ENCODE results near the gene THBS4. TPM values are rescaled to one million over a fixed set of nuclear protein-coding genes. Genes with fewer than 3 reads are reported as not detected.

Gene THBS4
- total and polyA plus RNA-seq, 4 donors, result 0.08 to 0.28 (median 0.20) TPM

GRCh38 chr5:80057921-80058320 lies 22.8 kb downstream of the THBS4 start:
- H3K36me3 ChIP-seq (ENCODE audit: control insufficient read depth in 4 of 4, insufficient read depth in 3 of 4, low read depth in 1 of 4, low read length in 3 of 4), result no peaks in the 10 kb centered on the region
- H3K27ac ChIP-seq (ENCODE audit: low read depth in 1 of 2, low read length in 2 of 2), result no peak overlapping the region
- WGBS, result 92% methylated on average over 2 of the region's 2 CpGs
- H3K27me3 ChIP-seq (ENCODE audit: control insufficient read depth in 4 of 4, insufficient read depth in 4 of 4, low read length in 3 of 4), result no peaks in the 10 kb centered on the region
- H3K9ac ChIP-seq (ENCODE audit: low read depth in 1 of 2, low read length in 2 of 2), result no peak overlapping the region
- H3K4me3 ChIP-seq (ENCODE audit: low read depth in 1 of 3, low read length in 3 of 3), result no peak overlapping the region
- no peak for TF ChIP-seq RXRA (IDR thresholded peaks at IDR 0.05)
- no peak for TF ChIP-seq GABPA (IDR thresholded peaks at IDR 0.05 in 1 of 2, conservative IDR thresholded peaks at IDR 0.05 in 1 of 2)
- TF ChIP-seq HNF4A (conservative IDR thresholded peaks at IDR 0.05), result no peak
- TF ChIP-seq, protein P1, sequence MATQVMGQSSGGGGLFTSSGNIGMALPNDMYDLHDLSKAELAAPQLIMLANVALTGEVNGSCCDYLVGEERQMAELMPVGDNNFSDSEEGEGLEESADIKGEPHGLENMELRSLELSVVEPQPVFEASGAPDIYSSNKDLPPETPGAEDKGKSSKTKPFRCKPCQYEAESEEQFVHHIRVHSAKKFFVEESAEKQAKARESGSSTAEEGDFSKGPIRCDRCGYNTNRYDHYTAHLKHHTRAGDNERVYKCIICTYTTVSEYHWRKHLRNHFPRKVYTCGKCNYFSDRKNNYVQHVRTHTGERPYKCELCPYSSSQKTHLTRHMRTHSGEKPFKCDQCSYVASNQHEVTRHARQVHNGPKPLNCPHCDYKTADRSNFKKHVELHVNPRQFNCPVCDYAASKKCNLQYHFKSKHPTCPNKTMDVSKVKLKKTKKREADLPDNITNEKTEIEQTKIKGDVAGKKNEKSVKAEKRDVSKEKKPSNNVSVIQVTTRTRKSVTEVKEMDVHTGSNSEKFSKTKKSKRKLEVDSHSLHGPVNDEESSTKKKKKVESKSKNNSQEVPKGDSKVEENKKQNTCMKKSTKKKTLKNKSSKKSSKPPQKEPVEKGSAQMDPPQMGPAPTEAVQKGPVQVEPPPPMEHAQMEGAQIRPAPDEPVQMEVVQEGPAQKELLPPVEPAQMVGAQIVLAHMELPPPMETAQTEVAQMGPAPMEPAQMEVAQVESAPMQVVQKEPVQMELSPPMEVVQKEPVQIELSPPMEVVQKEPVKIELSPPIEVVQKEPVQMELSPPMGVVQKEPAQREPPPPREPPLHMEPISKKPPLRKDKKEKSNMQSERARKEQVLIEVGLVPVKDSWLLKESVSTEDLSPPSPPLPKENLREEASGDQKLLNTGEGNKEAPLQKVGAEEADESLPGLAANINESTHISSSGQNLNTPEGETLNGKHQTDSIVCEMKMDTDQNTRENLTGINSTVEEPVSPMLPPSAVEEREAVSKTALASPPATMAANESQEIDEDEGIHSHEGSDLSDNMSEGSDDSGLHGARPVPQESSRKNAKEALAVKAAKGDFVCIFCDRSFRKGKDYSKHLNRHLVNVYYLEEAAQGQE (IDR thresholded peaks at IDR 0.05), result no peak
- no peak for TF ChIP-seq RAD21 (IDR thresholded peaks at IDR 0.05)
- TF ChIP-seq MAX (IDR thresholded peaks at IDR 0.05), result no peak
- TF ChIP-seq, protein P2, sequence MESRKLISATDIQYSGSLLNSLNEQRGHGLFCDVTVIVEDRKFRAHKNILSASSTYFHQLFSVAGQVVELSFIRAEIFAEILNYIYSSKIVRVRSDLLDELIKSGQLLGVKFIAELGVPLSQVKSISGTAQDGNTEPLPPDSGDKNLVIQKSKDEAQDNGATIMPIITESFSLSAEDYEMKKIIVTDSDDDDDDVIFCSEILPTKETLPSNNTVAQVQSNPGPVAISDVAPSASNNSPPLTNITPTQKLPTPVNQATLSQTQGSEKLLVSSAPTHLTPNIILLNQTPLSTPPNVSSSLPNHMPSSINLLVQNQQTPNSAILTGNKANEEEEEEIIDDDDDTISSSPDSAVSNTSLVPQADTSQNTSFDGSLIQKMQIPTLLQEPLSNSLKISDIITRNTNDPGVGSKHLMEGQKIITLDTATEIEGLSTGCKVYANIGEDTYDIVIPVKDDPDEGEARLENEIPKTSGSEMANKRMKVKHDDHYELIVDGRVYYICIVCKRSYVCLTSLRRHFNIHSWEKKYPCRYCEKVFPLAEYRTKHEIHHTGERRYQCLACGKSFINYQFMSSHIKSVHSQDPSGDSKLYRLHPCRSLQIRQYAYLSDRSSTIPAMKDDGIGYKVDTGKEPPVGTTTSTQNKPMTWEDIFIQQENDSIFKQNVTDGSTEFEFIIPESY (IDR thresholded peaks at IDR 0.05), result no peak
- no peak for TF ChIP-seq FOXA2 (IDR thresholded peaks at IDR 0.05)
- no peak for TF ChIP-seq ATF3 (IDR thresholded peaks at IDR 0.05)
- no peak for TF ChIP-seq JUND (IDR thresholded peaks at IDR 0.05)
- TF ChIP-seq, protein P3, sequence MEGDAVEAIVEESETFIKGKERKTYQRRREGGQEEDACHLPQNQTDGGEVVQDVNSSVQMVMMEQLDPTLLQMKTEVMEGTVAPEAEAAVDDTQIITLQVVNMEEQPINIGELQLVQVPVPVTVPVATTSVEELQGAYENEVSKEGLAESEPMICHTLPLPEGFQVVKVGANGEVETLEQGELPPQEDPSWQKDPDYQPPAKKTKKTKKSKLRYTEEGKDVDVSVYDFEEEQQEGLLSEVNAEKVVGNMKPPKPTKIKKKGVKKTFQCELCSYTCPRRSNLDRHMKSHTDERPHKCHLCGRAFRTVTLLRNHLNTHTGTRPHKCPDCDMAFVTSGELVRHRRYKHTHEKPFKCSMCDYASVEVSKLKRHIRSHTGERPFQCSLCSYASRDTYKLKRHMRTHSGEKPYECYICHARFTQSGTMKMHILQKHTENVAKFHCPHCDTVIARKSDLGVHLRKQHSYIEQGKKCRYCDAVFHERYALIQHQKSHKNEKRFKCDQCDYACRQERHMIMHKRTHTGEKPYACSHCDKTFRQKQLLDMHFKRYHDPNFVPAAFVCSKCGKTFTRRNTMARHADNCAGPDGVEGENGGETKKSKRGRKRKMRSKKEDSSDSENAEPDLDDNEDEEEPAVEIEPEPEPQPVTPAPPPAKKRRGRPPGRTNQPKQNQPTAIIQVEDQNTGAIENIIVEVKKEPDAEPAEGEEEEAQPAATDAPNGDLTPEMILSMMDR (IDR thresholded peaks at IDR 0.05; ENCODE audit: low read depth, low read length, missing input control), result no peak
- no peak for TF ChIP-seq YY1 (IDR thresholded peaks at IDR 0.05)
- no peak for TF ChIP-seq HNF4G (IDR thresholded peaks at IDR 0.05)
- no peak for TF ChIP-seq EGR1 (IDR thresholded peaks at IDR 0.05; ENCODE audit: low read depth in 2 of 2)
- TF ChIP-seq TAF1 (conservative IDR thresholded peaks at IDR 0.05), result no peak
- no peak for TF ChIP-seq NR2F2 (IDR thresholded peaks at IDR 0.05)
- no peak for TF ChIP-seq SP1 (IDR thresholded peaks at IDR 0.05)
- no peak for TF ChIP-seq FOXA1 (IDR thresholded peaks at IDR 0.05)
- no peaks in the 10 kb centered on the region for H3K4me1 ChIP-seq (ENCODE audit: control insufficient read depth in 4 of 4, insufficient read depth in 4 of 4, low read length in 3 of 4)
- no peak for DNase-seq (ENCODE audit: low spot score)
- no peaks in the 10 kb centered on the region for H3K9me3 ChIP-seq (ENCODE audit: control insufficient read depth in 4 of 4, low read length in 3 of 4)
